Activated CD8-positive, alpha-beta memory T cell treated with anti-CD3 and anti-CD28 coated beads, Interleukin-2, amount 50 U/mL, for 4 hours (primary cell): ENCODE measurements around the gene ZNF644.
"Not testable (repeated sequence)": the region's sequence is repeated elsewhere in the genome, so short reads cannot be mapped to it uniquely, and the experiment has no call there.

Source experiments
- DNase-seq: peaks from one replicate; pipeline ENCODE4 v3.0.0-alpha.2; 2020

The ZNF644 gene

DNA sequence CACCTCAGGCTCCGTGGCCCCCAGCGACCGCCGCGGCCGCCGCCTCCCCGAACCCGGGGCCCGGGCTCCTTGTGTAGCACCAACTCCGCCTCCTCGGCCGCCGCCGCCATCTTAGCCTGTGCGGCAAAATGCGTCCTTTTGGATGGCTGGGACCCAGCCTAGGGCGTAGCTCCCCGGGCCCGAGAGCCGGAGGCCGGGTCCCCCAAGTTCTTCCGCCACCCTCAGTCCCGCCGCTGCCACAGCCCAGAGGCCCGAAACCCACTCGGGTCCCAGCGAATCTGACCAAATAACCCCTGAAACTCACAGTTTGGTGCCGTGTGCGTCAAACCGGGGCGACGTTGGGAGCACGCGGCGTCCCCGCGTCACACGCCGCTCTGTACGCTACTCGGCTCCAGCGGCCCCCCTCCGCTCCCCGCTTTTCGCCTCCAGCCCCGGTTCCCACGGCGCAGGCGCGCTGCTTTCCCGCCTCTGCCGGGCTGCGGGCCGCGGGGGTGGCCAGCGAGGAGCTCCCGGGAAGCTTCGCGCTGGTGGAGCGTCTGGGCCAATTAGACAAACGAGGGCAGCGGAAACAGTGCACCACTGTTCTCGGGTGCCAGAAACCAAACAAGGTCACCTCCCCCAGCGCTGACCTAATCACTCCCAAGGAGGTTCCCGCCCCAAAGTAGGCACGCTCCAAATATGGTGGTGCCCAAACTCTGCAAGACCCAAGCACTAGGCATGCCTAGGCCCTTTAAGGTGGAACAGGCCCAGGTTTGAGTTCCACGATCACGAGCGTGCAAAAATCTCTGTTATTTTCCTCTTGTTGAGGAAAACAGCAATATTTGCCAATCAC, at the start of gene ZNF644:
ZNF644 (minus strand) TSS at position 350 of the 832 bp plus-strand sequence. CDS start 39,682 bp downstream, outside the sequence.
- peak; percentile 84 for DNase-seq

DNA sequence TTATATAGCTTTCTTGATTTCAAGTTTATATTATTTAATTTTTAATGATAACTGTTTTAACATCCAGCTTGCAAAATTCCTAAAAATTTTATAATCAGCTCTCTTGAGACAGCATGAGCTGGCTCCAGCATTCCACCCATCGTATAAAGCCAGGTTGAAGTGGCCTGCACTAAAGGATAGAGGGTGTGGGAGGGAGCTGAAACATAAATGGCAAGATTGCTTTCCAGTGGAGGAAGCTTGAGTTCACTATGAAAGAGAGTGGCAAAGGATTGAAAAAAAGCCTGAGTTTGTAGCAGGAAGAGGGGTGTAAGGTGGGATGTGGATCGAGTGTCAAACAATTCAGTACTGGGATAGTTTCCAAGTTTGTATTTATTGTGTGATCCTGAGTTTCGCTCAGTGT, 48.5 kb upstream of the ZNF644 start:
- DNase-seq: no peak

DNA sequence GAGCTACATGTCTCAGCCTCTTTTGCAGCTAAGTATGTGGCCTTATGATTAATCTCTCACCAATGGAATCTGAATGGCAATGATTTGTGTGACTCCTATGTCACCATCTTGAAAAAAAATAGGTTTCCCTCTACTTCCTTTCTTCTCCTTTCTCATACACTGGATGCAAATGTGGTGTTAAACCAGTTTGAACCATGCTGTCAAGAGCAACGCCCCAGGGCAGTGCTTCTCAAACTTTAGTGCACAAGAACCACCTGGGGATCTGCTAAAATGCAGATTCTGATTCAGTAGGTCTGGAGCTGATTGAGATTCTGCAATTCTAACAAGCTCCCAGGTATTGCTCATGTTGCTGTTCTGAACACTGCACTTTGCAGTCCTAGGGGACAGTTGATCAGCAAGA, 44.7 kb upstream of the ZNF644 start:
- DNase-seq: no peak

DNA sequence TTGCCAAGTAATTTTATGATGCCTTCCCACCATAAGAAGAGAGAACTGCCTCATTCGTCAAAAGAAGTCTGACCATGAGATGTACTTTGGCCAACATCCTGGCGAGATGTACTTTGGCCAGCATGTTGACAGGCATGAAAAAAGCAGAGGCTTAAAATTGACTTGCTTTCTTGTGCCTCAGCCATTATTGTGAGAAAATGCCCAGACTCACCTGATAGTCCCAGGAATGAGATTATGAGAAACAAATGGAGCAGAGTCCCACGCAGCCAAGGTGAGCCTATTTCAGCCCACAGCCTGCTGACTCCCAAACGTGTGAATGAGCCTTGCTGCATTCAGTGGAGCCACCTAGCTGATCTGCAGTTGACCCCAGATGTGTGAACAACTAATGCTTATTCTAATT, 43.5 kb upstream of the ZNF644 start:
- DNase-seq: no peak

DNA sequence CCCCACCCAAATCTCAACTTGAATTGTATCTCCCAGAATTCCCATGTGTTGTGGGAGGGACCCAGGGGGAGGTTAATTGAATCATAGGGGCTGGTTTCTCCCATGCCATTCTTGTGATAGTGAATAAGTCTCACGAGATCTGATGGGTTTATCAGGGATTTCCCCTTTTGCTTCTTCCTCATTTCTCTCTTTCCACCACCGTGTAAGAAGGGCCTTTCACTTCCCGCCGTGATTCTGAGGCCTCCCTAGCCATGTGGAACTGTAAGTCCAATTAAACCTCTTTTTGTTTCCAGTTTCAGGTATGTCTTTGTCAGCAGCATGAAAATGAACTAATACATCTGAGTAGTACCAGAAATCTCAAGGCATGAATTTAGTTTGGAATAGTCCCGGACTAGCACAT, 41.6 kb upstream of the ZNF644 start:
- not testable (repeated sequence) for DNase-seq

DNA sequence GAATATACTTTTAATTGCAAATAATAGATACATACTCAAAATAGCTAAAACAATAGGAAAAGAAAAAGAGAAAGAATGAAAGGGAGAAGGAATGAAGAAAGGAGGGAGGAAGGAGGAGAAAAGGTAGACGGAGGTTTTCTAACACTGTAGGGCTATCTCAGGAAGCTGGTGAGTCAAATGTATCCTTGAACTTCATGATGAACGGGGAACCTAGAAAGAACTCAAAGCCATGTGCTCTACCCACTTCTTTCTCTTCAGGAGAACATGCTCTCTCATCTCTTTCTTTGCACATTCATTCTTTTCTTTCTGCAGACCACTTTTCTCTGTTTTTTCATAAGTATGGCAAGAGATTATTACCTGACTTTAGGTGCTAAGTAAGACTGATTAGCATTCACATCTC, 37.3 kb upstream of the ZNF644 start:
- DNase-seq: no peak

DNA sequence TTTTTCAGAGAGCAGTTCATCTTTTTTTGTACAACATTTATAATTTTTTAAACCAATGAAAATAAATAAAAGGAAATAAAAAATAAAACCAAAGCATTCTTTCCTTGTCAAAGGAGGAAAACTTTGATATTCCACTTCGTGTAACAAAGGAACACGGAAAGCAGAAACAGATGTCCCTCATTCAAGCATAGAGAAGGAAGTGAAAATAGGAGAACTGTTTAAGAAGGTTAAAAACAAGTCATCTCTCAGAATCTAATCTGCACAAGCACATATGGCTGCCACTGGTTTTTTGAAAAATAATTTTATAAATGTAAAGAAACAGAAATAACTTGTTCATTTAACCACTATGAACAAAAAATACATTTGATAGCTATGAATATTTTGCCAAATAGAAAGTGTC, 35.9 kb upstream of the ZNF644 start:
- DNase-seq: no peak

DNA sequence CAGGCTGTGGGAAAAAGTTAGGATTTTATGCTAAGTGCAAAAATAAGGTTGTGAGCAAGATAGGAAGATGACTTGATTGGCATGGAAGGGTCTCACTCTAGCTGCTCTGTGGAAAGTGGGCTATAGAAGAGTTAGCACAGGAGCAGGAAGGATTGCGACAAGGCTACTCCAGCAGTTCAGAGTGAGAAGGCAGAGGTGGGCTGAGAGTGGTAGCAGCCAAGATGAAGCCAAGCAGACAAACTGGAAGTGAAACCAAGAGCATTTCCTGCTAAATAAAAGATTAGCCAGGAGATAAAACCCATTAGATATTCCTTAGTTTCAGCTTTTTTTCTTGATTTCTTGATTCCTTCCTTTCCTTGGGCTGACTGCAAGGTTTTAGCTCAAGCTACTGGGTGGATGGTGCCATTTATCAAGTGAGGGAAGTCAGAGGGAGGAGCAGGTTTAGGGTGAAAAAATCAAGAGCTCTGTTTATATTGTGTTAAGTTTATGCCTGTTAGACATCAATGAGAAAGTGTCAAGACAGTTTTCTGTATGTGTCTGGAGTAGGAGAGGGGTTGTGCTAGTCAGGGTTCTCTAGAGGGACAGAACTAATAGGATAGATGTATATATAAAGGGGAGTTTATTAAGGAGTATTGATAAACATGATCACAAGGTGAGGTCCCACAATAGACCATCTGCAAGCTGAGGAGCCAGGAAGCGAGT, 33.1 kb upstream of the ZNF644 start:
- DNase-seq: no peak

DNA sequence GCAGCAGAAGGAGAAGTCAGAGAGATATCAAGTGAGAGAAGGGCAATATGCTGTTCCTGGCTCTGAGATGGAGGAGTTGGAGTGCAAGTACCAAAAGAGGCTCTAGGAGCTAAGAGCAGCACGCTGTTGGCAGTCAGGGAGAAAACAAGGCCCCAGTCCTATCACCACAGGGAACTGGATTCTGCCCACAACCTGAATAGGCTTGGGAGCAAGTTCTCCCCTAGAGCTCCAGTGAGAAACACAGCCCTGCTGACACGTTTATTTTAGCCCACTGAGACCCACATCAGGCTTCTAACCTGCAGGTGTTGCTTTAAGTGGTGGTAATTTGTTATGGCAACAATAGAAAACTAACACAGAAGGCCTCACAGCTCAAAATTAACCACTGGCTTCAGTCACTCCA, 31.8 kb upstream of the ZNF644 start:
- DNase-seq: no peak

DNA sequence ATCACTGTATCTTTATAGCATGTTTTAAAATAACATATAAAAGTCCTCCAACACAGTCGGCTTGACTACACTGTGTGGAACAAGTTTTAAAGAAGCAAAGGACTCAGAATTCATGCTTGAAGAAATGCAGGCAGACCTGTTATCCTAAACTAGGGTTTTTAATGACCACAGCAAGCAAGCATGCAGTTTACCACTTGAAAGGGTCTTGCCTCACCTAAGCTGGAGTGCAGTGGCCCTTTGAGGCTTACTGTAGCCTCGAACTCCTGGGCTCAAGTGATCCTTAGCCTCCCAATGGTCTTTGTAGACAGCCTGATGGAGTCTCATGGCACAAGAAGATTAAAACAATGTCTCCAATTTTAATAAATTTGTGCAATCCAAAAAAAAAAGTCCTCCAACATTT, 27.7 kb upstream of the ZNF644 start:
- not testable (repeated sequence) for DNase-seq

DNA sequence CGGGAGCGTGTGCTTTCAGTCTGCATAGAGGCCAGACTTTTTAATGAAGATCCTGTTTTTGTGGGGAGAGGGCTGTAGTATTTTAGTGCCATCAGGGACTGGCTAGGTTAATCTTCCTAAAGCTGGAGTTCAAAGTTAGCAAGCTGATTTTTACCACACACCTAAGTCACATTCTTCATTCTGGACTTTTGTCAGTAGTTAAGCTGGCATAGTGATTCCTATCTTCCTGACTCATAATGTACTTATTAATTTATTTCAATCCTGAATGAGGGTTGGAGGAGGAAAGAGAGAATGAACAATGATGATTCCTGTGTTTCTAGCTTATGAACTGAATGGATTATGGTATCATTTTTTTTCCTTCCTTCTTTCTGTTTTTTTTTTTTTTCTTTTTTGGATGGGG, 24.9 kb upstream of the ZNF644 start:
- DNase-seq: no peak

DNA sequence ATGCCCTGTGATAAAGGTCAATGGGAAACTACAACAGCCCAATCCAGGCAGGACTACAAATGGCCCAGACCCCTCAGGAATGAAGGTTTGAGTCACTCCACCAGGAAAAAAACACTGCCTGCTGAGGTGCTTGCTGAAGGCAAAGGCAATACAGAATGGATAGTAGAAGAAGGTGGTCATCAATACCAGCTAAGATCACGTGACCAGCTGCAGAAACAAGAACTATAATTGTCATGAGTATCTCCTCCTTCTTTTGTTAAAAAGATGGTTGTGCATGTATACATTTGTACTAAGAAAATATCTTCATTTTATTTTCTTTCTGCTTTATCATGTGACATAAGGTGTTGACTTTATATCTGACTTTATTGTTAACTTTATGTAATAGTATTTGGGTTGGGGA, 23.4 kb upstream of the ZNF644 start:
- no peak for DNase-seq

DNA sequence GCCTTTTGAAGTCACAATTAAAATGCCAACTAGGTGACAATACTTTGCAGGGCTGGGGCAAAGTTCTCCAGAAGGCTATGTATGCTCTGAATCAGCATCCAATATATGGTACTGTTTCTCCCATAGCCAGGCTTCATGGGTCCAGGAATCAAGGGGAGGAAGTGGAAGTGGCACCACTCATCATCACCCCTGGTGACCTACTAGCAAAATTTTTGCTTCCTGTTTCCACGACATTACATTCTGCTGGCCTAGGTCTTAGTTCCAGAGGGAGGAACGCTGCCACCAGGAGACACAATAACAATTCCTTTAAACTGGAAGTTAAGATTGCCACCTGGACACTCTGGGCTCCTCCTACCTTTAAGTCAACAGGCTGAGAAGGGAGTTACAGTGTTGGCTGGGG, 22.9 kb upstream of the ZNF644 start:
- not testable (repeated sequence) for DNase-seq

DNA sequence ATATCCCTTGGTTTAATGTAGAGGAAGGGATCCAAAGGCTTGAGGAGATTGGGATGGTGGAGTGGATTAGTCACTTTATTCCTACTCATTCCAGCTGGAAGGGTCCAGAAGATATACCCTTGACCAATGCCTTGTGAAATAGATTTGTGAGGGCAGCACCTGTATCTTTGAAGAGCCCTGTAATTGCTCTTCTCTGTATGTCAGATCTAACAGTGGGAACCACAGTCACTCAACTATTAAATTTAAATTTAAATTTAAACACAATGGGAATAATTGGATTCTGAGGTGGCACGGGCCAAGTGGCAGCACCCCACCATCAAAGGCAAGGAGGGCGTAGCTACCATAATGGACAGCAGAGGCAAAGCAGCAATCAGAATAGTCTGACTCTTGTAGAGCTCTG, 20.5 kb upstream of the ZNF644 start:
- not testable (repeated sequence) for DNase-seq

DNA sequence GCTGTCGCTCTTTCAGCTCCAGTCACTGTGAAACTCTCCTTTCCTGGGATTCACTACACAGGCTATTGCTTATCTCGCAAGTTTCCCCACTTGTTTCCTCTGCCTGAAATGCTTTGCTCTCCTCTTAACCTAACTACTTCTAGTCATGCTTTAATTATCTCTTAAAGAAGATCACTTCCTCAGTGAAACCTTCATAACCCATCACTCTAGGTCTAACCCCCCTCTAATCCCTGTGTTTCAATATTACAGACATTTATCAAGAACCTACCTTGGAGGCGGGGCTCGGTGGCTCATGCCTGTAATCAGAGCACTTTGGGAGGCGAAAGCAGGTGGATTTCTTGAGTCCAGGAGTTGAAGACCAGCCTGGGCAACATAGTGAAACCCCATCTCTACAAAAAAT, 16.7 kb upstream of the ZNF644 start:
- DNase-seq: no peak

DNA sequence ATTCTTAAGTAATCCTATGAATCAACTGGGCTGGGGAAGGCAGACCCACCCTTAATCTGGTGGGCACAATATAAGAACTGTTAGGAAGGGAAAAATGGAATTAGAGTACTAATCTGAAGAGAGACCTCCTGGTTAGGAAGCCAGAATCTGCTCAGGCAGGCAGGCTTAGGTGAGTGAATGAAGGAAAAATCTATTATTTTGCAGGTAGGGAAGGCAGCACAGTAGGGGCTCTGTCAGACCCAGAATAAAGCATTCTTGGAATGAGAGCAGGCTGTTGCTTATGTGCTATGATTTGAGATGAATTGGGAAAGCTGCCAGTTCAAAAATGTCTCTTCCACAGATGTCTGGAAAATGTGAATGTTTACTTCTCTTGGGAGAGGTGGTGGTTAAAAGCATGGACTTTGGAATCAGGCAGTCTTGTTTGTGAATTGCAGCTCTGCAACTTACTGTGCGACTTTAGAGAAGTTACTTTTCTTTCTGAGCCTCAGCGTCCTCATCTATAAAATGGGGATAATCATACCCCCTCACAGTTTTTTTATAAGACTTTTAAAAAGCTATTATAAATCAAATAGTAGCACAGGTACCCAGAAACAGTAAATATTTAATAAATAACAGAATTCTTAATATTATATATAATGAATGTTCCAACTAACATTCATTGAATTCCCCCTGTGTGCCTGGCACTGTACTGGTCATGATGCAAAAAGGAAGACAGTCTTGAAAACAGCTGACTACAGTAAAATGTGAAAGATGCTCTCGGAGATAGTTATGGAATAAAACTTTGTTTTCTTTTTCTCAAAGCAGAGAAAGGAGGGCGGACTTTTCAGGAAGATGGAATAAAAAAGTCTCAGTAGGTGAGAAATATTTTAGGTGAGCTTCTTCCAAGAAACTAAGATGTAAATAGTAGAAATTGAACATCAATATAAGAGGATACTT, 15.3 kb upstream of the ZNF644 start:
- no peak for DNase-seq

DNA sequence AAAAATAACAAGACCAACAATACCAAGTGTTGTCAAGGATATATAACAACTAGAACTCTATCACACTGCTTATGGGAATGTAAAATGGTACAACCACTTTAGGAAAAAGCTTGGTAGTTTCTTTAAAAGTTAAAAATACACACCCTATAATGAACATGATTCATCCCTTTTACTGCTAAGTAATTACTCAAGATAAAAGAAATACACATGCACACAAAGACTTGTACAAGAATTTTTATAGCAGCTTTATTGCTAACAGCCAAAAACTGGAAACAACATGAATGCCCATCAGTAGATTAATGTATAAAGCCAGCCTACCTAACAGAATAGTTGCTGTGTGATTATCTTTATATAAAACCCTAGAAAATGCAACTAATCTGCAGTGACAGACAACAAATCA, 10.5 kb upstream of the ZNF644 start:
- no peak for DNase-seq

DNA sequence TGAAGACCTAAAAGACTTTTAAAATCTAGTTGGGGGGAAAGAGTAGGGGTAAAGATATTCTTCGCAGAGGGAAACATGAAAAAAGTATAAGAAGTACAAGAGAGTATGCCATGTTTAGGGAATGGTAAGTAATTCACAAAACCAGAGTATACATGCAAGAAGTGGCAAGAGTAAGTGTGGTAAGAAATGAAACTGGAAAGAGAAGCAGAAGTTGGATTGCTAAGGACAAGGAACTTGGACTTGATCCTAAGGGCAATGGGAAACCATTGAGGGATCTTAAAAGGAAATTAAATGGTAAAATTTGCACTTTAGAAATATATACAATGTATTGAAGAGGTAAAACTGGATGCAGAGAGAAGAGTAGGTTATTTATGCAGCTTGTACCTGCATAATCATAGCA, 9.2 kb upstream of the ZNF644 start:
- DNase-seq: no peak

DNA sequence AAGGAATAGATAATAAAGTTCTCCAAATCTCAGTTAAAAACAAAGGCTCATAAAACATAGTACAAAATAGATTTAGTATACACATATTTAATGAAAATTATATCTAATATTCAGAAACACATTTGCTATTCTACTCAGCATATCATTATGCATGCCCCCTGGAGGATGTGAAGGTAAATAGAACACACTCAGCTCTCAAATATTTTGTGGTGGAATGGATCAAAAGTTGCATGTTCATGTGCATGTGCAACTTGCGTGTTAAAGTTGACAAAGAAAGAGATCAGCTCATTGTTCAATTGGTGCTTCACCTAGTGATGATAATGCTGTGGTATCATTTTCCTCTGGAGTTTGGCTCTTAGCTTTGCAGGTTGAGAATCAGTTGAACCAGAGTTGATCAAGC, 4.9 kb upstream of the ZNF644 start:
- no peak for DNase-seq

DNA sequence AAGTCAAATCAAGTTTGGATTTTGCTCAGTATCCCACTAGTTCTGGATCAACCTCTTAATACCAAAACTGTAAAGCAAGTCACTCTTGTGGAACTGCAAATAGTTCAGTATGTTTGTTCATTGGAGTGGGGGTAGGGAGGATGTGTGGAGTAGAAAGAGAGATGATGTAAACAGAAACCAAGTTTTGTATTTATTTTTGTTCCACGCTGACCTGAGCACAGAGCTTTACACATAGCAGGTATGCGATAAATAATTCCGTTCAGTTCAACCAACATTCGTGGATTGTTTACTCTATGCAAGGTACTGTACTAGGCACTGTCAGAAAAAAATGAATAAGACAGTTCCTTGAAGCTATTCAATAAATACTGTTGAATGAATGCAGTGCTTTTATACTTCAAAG, 4.5 kb upstream of the ZNF644 start:
- no peak for DNase-seq

DNA sequence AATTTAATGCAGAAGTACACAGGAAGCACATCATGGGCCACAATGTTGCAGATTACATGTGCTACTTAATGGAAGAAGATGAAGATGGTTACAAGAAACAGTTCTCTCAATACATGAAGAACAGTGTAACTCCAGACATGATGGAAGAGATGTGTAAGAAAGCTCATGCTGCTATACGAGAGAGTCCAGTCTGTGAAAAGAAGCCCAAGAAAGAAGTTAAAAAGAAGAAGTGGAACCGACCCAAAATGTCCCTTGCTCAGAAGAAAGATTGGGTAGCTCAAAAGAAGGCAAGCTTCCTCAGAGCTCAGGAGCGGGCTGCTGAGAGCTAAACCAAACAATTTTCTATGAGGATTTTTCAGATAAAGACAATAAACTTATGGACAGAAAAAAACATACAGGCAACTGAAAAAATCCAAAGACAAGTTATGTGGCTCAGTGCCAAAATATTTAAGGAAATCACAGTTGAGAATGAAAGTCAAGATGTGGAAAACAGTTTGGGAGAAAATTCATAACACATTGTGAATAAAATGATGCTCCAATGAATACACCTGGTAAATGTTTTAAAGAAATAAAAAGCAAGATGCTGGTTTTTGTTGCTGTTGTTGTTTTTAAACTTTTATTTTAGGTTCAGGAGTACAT, 2.8 kb upstream of the ZNF644 start:
- no peak for DNase-seq

DNA sequence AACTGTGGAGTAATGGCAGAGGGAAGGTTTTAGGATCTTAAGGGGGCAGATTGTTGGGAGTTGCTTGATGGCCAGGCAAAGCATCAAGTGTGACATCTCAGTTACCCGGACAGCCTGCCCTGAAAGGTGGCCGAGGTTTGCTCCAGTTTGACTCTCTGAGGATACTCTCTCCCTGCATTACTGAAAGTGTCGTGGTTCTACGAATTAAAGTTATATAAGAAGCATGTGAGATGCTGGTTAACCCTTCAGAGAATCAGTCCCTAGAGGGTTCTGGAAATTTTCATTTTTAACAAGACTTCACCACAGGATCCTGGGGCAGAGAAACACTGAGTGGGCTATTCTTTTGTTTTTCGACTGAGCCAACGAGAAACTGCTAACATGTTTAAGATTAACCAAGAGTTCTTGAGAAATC, 689 bp upstream of the ZNF644 start:
- no peak for DNase-seq
